Ascending aorta (tissue), 2 donors: ENCODE data around the gene DTNA. TPM values are rescaled to one million over a fixed set of nuclear protein-coding genes. Genes with fewer than 3 reads are reported as not detected.

ENCODE experiments used
- DNase-seq, 2 donors: peaks; one replicate each; pipeline ENCODE4 v3.0.0-alpha.2; 2019; ENCODE audit warnings: low spot score in 2 of 2
- H3K27ac ChIP-seq, 2 donors: fragments of 200-600 bp; sonication (generic); one replicate each; pipeline ENCODE4 v1.5.1; 2016 to 2017; ENCODE audit warnings: mild to moderate bottlenecking in 1 of 2
- H3K27me3 ChIP-seq: fragments of 200-600 bp; sonication (generic); one replicate; pipeline ENCODE4 v1.5.1; 2017
- H3K36me3 ChIP-seq, 2 donors: fragments of 200-600 bp; sonication (generic); one replicate each; pipeline ENCODE4 v1.5.1; 2016
- H3K4me1 ChIP-seq, 2 donors: fragments of 200-600 bp; sonication (generic); one replicate each; pipeline ENCODE4 v1.5.1; 2016 to 2017; ENCODE audit warnings: mild to moderate bottlenecking in 1 of 2
- H3K4me3 ChIP-seq, 2 donors: fragments of 200-600 bp; sonication (generic); one replicate each; pipeline ENCODE4 v1.5.1; 2016 to 2017; ENCODE audit warnings: mild to moderate bottlenecking in 1 of 2
- H3K9me3 ChIP-seq, 2 donors: fragments of 200-600 bp; sonication (generic); one replicate each; pipeline ENCODE4 v1.5.1; 2016
- intact Hi-C: fragments of 100-400 bp; cut with DNase I; formaldehyde crosslinking; loops from one replicate; pipeline ENCODE4 v1.15.1; 2023
- total RNA-seq: library from RNA; depleted of rRNA; stranded (reverse); fragments of >200 nt; gene quantifications from one replicate; pipeline ENCODE4 v1.1.0, GENCODE V29; 2016
- TF ChIP-seq, protein P1 (sequence below), 3 experiments: fragments of 200-600 bp in 2 of 3; fragments of 450-650 bp in 1 of 3; sonication (generic) in 2 of 3; IDR thresholded peaks; one replicate each; pipeline ENCODE4 v1.5.1; 2016 to 2019; ENCODE audit warnings: antibody characterized with exemption in 3 of 3, mild to moderate bottlenecking in 1 of 3, moderate library complexity in 1 of 3

Gene DTNA
- total RNA-seq, 1 donor from 2014 or later: 7.3 TPM

DNA sequence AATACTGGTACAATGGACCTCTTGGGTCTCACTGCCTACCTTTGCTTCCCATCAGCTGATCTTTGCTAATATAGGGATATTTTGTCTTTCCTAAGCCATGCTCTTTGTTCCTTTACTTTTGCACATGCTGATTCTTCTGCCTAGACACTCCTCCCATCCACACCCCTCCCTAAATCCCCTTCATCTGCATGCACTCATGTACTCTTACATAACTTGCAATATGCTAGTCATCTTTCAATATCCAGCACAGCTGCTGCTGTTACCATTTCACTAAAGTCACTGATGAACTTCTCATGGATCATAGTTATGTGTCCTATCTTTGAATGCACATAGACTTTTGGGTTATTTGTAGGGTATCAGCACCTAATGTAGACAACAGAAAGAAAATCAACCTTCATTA is 18.5 kb upstream of the DTNA start:
- no peak for DNase-seq
- intact Hi-C loops: no loop called here

DNA sequence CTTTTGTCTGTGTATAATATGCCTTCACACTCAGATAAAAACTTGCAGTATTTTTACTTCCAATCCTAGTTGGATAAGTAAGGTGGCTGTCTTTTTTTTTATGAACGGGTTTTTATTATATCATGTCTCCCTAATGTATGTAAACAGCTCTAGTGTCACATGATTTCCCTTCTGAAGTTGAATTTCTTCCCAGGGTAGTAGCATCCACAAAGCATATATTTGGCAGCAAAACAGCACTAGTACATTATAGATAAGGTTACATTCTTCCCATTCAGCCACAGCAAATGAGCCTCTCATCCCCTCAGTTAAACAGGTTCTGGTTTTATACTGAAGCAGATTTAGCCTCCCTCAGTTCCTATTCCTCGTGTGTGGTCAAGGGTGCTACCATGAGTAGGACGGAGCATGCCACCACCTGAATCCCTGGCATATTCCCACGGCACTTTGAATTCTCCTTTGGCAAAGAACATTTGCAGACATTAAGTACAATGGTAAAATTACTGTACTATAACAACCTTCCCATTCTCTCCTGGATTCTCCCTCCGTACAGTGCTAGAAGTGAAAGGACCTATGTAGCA is 15.4 kb upstream of the DTNA start:
- Histone ChIP-seq H3K27ac (no peak overlapping the region), H3K4me3 (no peak overlapping the region), H3K27me3 (no peaks in the 10 kb centered on the region), H3K36me3 (peaks cover 0 to under 1% of the 10 kb centered on the region in 2 donors), H3K9me3 (no peaks in the 10 kb centered on the region), H3K4me1 (no peaks in the 10 kb centered on the region)
- TF ChIP-seq, protein P1, sequence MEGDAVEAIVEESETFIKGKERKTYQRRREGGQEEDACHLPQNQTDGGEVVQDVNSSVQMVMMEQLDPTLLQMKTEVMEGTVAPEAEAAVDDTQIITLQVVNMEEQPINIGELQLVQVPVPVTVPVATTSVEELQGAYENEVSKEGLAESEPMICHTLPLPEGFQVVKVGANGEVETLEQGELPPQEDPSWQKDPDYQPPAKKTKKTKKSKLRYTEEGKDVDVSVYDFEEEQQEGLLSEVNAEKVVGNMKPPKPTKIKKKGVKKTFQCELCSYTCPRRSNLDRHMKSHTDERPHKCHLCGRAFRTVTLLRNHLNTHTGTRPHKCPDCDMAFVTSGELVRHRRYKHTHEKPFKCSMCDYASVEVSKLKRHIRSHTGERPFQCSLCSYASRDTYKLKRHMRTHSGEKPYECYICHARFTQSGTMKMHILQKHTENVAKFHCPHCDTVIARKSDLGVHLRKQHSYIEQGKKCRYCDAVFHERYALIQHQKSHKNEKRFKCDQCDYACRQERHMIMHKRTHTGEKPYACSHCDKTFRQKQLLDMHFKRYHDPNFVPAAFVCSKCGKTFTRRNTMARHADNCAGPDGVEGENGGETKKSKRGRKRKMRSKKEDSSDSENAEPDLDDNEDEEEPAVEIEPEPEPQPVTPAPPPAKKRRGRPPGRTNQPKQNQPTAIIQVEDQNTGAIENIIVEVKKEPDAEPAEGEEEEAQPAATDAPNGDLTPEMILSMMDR (IDR thresholded peaks at IDR 0.05): no peak
- no peak for DNase-seq
- intact Hi-C loops: no loop called here

More for the DNA sequence above, 18.5 kb upstream of the DTNA start:
- Histone ChIP-seq H3K9me3 (no peaks in the 10 kb centered on the region), H3K36me3 (peaks cover 0 to 6% of the 10 kb centered on the region in 2 donors), H3K27me3 (no peaks in the 10 kb centered on the region), H3K27ac (no peak overlapping the region), H3K4me3 (no peak overlapping the region), H3K4me1 (no peaks in the 10 kb centered on the region)
- TF ChIP-seq, protein P1 (IDR thresholded peaks at IDR 0.05): no peak

DNA sequence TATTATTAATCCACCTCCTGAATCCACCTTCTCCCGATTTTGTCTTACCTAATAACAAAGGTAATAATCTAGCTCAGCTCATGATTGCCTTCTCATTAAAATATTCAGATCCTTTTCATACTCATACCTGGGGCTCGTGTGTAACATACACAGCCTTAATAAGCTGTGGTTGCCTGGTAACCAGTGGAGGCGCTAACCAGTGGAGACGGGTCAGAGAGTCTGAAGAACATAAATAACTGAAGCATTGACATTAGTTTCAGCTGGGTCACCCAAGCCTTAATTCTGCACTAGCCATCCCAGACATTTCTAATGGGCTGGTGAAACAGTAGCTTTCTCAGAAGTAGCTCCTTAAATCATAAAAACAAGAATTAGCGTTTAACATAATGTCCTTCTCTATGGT is 14.8 kb upstream of the DTNA start:
- Histone ChIP-seq H3K27me3 (no peaks in the 10 kb centered on the region), H3K9me3 (no peaks in the 10 kb centered on the region), H3K4me3 (no peak overlapping the region), H3K27ac (no peak overlapping the region), H3K4me1 (no peaks in the 10 kb centered on the region), H3K36me3 (no peaks in the 10 kb centered on the region)
- TF ChIP-seq, protein P1 (IDR thresholded peaks at IDR 0.05): no peak
- DNase-seq: no peak
- intact Hi-C loops: no loop called here

DNA sequence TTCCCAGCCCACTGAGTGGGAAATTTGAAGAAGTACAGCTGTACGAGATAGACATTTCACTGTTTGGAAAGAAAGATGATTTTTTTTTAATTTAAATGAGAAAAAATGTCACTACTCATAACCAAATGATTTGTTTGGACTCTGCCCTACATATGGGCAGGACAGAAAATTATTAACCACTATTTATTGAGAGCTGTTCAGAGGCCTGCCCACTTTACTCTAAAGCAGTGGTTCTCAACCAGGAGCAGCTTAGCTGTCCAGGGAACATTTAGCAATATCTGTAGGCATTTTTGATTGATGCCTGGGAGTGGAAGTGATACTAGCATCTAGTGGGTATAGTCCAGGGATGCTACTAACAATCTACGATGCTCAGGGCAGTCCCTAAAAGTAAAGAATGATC is 13.4 kb upstream of the DTNA start:
- Histone ChIP-seq H3K27ac (no peak overlapping the region), H3K4me1 (no peaks in the 10 kb centered on the region), H3K9me3 (no peaks in the 10 kb centered on the region), H3K4me3 (no peak overlapping the region), H3K36me3 (no peaks in the 10 kb centered on the region), H3K27me3 (no peaks in the 10 kb centered on the region)
- no peak for DNase-seq
- TF ChIP-seq, protein P1 (IDR thresholded peaks at IDR 0.05): no peak
- intact Hi-C loops: no loop called here

DNA sequence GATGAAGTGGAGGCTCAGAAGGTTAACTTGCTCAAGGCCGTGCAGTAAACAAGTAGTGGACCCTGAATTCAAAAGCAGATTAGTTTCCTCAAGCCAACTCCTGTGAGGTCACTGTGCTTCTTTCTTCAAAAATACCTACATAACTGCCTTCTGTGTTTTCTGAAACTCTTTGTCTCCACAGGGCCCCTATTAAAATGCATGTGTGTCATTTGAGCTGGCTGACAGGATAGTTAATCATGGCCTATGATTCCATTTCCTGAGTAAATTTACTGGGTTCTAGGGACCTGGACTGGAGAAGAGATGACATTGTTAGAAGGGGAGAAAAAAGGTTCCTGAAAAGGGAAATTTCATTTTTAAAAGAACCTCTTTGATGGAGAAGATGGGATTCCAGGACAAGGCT is 12.9 kb upstream of the DTNA start:
- intact Hi-C loops: no loop called here
- TF ChIP-seq, protein P1 (IDR thresholded peaks at IDR 0.05): no peak
- Histone ChIP-seq H3K27ac (no peak overlapping the region), H3K4me3 (no peak overlapping the region), H3K9me3 (no peaks in the 10 kb centered on the region), H3K27me3 (no peaks in the 10 kb centered on the region), H3K4me1 (no peaks in the 10 kb centered on the region), H3K36me3 (no peaks in the 10 kb centered on the region)
- no peak for DNase-seq

DNA sequence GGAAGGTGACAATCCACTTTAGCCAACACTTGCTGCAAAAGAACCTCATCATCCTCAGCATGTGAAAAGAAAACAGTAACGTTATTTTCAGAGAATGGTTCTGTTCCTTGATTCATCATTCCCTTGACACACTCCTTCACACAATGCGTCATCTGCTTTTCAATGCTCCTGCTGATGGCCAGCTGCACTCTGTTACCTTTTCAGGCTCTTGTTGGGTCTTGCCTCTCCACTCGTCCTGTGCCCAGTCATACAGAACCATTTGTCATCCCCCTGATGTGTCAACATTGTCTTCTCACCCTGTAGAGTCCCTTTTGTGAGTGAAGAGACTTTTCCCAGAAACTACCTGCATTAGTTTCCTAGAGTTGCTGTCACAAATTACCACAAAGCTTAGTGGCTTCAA is 12.2 kb upstream of the DTNA start:
- Histone ChIP-seq H3K9me3 (no peaks in the 10 kb centered on the region), H3K36me3 (no peaks in the 10 kb centered on the region), H3K27ac (no peak overlapping the region), H3K4me1 (no peaks in the 10 kb centered on the region), H3K27me3 (no peaks in the 10 kb centered on the region), H3K4me3 (no peak overlapping the region)
- TF ChIP-seq, protein P1 (IDR thresholded peaks at IDR 0.05): no peak
- intact Hi-C loops: no loop called here
- no peak for DNase-seq
